ENCODE measurements around the gene CPTP.

CPTP gene

GRCh38 chr1:1351511-1352427 lies 27.2 kb downstream of the CPTP start:
- H3K9me2 ChIP-seq (replicated peaks; ENCODE audit: insufficient read depth, low read length): no peaks in the 10 kb centered on the region
- DNase-seq: no peak
- H3K27ac ChIP-seq (ENCODE audit: low read length): no peak overlapping the region
- H3F3A ChIP-seq (ENCODE audit: insufficient read depth, low read length): no peaks in the 10 kb centered on the region
- TF ChIP-seq EZH2phosphoT487 (IDR thresholded peaks at IDR 0.05; ENCODE audit: low read length): no peak
- TF ChIP-seq CTCF (IDR thresholded peaks at IDR 0.05; ENCODE audit: low read length): no peak
- no peak for TF ChIP-seq EZH2 (optimal IDR thresholded peaks at IDR 0.05; ENCODE audit: low read depth, low read length)
- H3K79me2 ChIP-seq (ENCODE audit: low read length): peaks cover 17% of the 10 kb centered on the region
- no peaks in the 10 kb centered on the region for H3K36me3 ChIP-seq (replicated peaks; ENCODE audit: insufficient read depth, low read length)
- H3K9ac ChIP-seq (ENCODE audit: low read length): no peak overlapping the region
- no peak overlapping the region for H2AFZ ChIP-seq (ENCODE audit: low read length)
- H4K20me1 ChIP-seq (ENCODE audit: insufficient read depth, low read length): no peaks in the 10 kb centered on the region
- no peak overlapping the region for H3K4me2 ChIP-seq (ENCODE audit: low read depth, low read length)
- peaks cover 29% of the 10 kb centered on the region for H3K27me3 ChIP-seq (replicated peaks; ENCODE audit: insufficient read depth, low read length)
- H3K4me1 ChIP-seq (ENCODE audit: low read length): no peaks in the 10 kb centered on the region
- no peak overlapping the region for H3K4me3 ChIP-seq (ENCODE audit: low read length)
- no peaks in the 10 kb centered on the region for H3K9me3 ChIP-seq (replicated peaks; ENCODE audit: insufficient read depth, low read length)

- no peak overlapping the region for H2AFZ ChIP-seq (ENCODE audit: low read length)
- TF ChIP-seq EZH2phosphoT487 (IDR thresholded peaks at IDR 0.05; ENCODE audit: low read length) (no peak), EZH2 (optimal IDR thresholded peaks at IDR 0.05; ENCODE audit: low read depth, low read length) (no peak), CTCF (IDR thresholded peaks at IDR 0.05; ENCODE audit: low read length) (no peak)
- H3F3A ChIP-seq (ENCODE audit: insufficient read depth, low read length): no peaks in the 10 kb centered on the region
- peaks cover 32% of the 10 kb centered on the region for H3K27me3 ChIP-seq (replicated peaks; ENCODE audit: insufficient read depth, low read length)
- H3K4me1 ChIP-seq (ENCODE audit: low read length): no peaks in the 10 kb centered on the region
- H3K79me2 ChIP-seq (ENCODE audit: low read length): peaks cover 7% of the 10 kb centered on the region
- H4K20me1 ChIP-seq (ENCODE audit: insufficient read depth, low read length): no peaks in the 10 kb centered on the region
- no peak overlapping the region for H3K4me3 ChIP-seq (ENCODE audit: low read length)
- no peak overlapping the region for H3K27ac ChIP-seq (ENCODE audit: low read length)
- H3K9ac ChIP-seq (ENCODE audit: low read length): no peak overlapping the region
- H3K9me2 ChIP-seq (replicated peaks; ENCODE audit: insufficient read depth, low read length): no peaks in the 10 kb centered on the region
- H3K4me2 ChIP-seq (ENCODE audit: low read depth, low read length): no peak overlapping the region
- DNase-seq: no peak
- no peaks in the 10 kb centered on the region for H3K36me3 ChIP-seq (replicated peaks; ENCODE audit: insufficient read depth, low read length)
- no peaks in the 10 kb centered on the region for H3K9me3 ChIP-seq (replicated peaks; ENCODE audit: insufficient read depth, low read length)
Measured at GRCh38 chr1:1352786-1353388, 28.3 kb downstream of the CPTP start.

GRCh38 chr1:1353389-1354151 lies 29.0 kb downstream of the CPTP start:
- Histone ChIP-seq H3K9ac (ENCODE audit: low read length) (no peak overlapping the region), H3K9me2 (replicated peaks; ENCODE audit: insufficient read depth, low read length) (no peaks in the 10 kb centered on the region), H3K4me1 (ENCODE audit: low read length) (no peaks in the 10 kb centered on the region), H2AFZ (ENCODE audit: low read length) (no peak overlapping the region), H3K36me3 (replicated peaks; ENCODE audit: insufficient read depth, low read length) (no peaks in the 10 kb centered on the region), H4K20me1 (ENCODE audit: insufficient read depth, low read length) (no peaks in the 10 kb centered on the region), H3F3A (ENCODE audit: insufficient read depth, low read length) (no peaks in the 10 kb centered on the region), H3K9me3 (replicated peaks; ENCODE audit: insufficient read depth, low read length) (no peaks in the 10 kb centered on the region), H3K79me2 (ENCODE audit: low read length) (no peaks in the 10 kb centered on the region; the same call in 1 of the 2 replicates), H3K27me3 (replicated peaks; ENCODE audit: insufficient read depth, low read length) (peaks cover 39% of the 10 kb centered on the region), H3K4me3 (ENCODE audit: low read length) (no peak overlapping the region), H3K4me2 (ENCODE audit: low read depth, low read length) (no peak overlapping the region), H3K27ac (ENCODE audit: low read length) (no peak overlapping the region)
- DNase-seq: no peak
- TF ChIP-seq CTCF (IDR thresholded peaks at IDR 0.05; ENCODE audit: low read length) (no peak), EZH2phosphoT487 (IDR thresholded peaks at IDR 0.05; ENCODE audit: low read length) (no peak), EZH2 (optimal IDR thresholded peaks at IDR 0.05; ENCODE audit: low read depth, low read length) (no peak)

Data from MM.1S (cell line).